ENCODE results near the gene MAEA.

Gene MAEA

GRCh38 chr4:1289207-1290164, at the start of gene MAEA:
MAEA (plus strand) TSS chr4:1289891; CDS start chr4:1289914, 23 bp downstream.
- FAIRE-seq (peak; percentile 95), DNase-seq (ENCODE audit: insufficient read length, low spot score) (peak; percentile 99)

- no peak for FAIRE-seq
- DNase-seq (ENCODE audit: insufficient read length, low spot score): no peak
Observed at GRCh38 chr4:1239950-1240307, 49.8 kb upstream of the MAEA start.

- no peak for DNase-seq (ENCODE audit: insufficient read length, low spot score)
- FAIRE-seq: no peak
Observed at GRCh38 chr4:1240721-1241465, 48.8 kb upstream of the MAEA start.

- no peak for DNase-seq (ENCODE audit: insufficient read length, low spot score)
- FAIRE-seq: no peak
Observed at GRCh38 chr4:1241466-1241935, 48.2 kb upstream of the MAEA start.

DNA sequence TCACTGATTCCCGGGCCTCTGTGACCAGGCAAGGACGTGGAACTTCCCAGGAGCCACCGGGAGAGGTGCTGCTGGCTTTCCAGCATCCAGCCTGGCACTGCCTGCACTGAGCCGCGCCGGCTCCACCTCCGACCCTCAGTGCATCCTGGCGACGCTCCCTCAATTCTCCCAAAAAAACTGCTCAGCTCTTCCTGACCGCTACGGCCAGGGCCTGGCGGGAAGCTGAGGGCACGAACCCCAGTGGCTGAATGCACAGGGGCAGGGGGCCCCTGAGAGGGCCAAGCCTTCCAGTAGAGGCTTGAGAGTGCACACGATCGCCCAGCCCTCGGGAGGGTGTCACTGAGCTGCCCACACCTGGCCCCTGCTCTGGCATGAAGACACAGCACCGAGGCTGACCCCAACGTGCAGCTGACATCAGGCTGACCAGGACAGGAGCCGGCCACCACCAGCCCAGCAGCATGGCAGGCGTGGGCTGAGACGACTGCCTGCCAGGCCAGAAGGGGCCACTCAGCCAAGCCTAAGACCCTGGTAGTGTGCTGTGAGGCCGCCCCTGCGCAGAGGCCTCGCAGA, 47.7 kb upstream of the MAEA start:
- DNase-seq (ENCODE audit: insufficient read length, low spot score): no peak
- no peak for FAIRE-seq

- FAIRE-seq (peak; percentile 48), DNase-seq (ENCODE audit: insufficient read length, low spot score) (no peak)
Observed at GRCh38 chr4:1242506-1243450, 46.9 kb upstream of the MAEA start.

DNA sequence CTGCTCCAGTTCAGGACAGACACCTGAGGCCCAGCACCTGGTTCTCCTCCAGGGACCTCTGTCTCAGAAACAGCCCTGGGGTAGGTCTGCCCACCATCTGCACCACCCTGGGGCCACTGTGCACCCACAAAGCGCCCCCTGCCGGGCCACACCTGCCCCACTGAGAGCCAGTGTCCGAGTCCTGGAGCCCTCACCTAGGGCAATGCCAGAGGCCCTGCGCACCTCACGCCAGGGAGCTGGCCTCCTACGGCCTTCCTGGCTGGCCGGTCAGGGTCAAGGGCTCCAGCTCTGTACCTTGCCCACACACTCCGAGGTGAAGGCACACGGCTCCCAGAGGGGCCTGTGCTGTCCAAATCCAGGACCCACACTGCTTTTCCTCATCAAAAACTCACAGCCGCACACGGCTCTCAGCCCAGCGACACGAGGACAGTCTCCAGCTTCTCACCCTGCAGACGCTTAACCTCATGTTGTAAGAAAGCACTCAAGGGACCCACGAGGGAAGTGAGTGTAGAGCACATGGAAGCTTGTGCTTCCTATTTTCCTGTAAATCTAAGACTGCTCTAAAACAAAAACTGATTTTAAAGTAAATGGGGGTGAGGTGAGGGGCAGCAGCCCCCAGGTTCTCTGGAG, 46.1 kb upstream of the MAEA start:
- no peak for DNase-seq (ENCODE audit: insufficient read length, low spot score)
- no peak for FAIRE-seq

DNA sequence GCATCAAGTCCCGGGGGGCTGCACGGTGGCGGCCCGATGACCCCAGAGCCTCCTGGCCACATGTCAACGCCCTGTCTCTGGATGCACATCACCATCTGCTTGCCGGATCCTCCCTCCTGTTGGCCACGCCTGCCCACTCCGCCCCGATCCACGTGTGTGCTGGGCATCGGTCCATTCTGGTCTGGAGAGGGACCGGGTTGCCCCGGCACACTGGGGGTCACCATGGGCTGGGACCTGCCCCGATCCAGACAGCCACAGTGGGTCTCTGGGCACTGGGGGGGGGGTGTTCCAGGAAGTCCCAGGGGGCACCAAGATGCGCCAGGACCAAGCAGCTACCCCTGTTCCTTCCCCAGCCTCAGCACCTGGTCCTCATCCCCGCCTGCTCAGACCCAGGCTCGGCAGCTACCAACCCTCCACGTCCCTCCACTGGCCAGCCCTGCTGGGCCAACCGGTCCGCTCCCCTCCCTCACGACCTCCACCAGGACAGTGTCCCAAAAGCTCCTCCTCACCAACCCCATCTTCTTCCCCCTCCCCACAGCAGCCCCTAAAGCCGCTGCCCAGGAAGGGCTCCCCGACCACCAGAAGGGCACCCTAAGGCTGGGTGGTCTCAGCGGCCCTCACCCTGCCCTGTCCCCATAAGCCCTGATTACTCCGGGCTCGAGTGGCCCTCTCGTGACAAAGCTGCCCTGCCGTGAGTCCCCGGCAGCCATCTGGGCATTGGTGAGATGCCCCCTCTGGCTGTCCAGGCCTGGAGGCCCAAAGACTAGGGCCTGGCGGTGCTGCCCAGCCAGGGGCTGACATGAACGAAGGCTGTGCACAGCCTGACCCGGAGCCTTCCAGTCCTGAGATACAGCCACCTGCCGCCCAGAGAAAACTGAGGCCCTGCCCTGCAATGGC, 45.4 kb upstream of the MAEA start:
- FAIRE-seq: no peak
- DNase-seq (ENCODE audit: insufficient read length, low spot score): no peak

DNA sequence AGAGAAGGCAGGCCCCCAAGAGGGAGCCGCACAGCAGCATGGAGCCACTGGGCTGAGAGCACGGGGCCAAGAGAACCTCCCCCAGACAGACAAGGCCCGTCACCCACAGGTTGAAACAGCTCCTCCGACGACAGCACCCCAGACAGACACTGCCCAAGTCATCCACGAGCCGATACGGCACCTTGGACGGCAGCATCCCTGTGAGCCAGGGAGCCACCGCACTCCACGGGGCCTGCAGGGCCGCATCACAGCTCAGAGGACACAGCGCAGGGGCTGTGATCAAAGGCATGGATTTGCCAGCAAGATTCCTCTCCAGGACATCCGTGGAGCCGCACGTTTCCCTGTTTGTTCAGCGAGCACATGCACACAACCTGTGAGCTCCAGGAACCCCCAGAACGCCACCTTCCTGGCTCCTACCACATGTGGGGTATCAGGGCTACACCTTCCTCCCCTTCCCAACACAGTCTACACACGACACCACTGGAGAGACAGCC, 44.7 kb upstream of the MAEA start:
- FAIRE-seq (no peak), DNase-seq (ENCODE audit: insufficient read length, low spot score) (no peak)

GRCh38 chr4:1245481-1246051, 44.1 kb upstream of the MAEA start:
- FAIRE-seq (peak; percentile 42), DNase-seq (ENCODE audit: insufficient read length, low spot score) (no peak)

DNA sequence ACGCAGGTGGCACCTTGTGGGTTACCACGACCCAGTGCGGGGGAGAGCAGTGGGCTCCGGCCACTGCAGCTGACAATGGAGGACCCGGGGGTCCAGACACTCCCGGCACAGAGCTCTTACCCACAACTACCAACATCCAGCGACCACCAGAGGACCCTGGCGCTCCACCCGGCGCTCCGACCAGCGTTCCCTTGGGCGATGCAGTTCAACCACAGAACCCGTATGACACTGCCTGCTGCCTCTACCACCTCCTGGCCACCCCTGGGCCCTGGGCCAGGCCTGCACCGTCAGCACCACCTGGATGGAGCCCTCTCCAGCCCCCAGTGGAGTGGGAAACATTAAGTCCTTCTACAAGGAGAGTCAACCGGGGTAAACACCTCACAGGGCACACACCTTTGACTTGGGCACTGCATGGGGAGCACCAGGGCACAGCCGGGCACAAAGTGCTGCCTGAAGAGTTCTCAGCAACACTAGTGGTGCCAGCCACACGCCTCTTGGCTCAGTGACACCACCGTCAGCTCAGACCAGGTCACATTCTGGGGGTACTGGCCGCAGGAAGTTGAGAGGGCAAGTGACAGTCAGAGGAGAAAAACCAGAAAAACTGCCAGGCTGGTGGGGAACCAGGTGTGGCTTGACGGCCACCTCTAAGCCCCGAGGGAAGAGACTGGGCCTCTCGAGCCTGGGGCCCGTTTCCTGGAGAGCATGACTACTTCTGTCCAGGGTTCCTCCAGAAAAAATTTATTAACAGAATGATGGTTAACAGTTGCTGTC, 43.4 kb upstream of the MAEA start:
- DNase-seq (ENCODE audit: insufficient read length, low spot score) (no peak), FAIRE-seq (no peak)

DNA sequence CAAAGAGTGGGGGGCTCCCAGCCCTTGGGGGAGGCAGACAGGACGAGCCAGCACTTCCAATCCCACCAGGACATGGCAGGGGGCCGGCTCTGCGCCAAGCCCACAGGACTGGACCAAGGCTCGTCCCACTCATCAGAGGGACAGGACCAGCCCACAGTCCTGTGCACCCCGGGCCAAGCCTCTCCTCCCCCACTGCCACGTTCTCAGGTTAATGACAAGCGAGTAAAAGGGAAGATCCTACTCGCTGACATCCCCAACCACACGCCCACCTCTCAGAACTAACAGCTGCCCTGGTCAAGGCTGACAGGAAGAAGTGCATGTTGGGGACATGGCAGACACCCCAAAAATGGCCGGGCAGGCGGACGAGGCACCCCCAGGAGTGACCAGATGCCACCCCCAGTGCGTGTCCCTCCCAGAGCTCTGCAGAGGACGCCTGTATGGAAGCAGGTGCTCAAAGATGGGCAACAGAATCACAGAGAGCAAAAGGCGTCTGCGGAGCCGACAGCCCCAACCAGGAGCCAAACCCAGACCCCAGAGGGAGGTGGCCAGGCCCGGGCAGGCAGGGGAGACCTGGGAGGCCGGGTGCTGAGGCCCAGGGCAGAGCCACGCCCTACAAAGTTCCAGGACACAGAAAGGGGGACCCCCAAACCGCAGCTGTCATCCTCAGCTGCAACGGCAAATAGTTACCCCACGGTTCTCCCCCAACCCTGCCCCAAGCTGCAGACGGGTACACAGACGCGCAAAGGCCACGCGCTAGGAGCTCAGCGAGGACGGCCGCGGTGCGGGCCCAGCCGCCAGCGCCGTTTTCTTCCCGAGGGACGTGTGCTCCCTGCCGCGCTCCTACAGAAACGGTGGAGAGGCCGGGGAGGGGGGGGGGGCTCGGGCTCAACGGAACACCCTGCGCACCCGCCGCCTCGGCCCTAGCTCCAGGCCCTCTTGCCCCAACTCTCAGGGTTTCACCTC, 42.5 kb upstream of the MAEA start:
- DNase-seq (ENCODE audit: insufficient read length, low spot score): no peak
- FAIRE-seq: no peak

- FAIRE-seq (no peak), DNase-seq (ENCODE audit: insufficient read length, low spot score) (no peak)
Observed at GRCh38 chr4:1247864-1248244, 41.8 kb upstream of the MAEA start.

GRCh38 chr4:1248245-1249147, 41.2 kb upstream of the MAEA start, which contains the start of gene CTBP1:
CTBP1 (minus strand) TSS chr4:1249130; CDS start chr4:1241331, 7,799 bp downstream.
- FAIRE-seq (peak; percentile 89), DNase-seq (ENCODE audit: insufficient read length, low spot score) (peak; percentile 94)

DNA sequence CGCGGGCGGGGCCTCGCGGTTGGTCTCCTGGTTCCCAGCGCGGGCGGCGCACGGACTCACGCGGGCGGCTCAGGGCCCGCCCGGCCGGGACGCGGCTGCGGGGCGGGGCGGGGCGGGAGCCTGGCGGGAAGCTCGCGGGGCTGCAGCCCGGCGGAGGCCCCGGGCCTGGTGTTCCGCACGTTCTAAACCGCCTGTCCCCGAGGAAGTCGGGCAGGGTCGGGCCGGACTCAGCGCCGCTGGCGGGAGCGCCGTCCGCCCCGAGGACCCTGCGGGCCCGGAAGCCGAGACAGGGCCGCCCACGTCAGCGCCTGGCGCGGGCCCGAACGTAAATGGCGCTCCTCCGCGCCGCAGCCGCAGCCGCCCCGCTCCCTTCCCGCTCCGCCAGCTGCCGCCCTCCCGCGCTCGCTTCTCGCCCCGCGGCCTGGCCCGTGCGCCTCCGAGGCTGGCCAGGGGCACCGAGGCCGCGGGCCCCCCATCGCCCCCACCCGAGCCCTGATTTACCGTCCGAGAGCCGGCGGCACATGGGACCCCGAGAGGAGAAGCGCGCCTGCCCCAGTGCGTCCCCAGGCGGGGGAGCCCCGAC, 40.5 kb upstream of the MAEA start:
- no peak for FAIRE-seq
- DNase-seq (ENCODE audit: insufficient read length, low spot score): peak; percentile 76

Data from HTR-8/SVneo (cell line).